Endothelial cell of umbilical vein (primary cell): ENCODE measurements around the gene TICAM2. TPM values are rescaled to one million over a fixed set of nuclear protein-coding genes. Genes with fewer than 3 reads are reported as not detected.
A peak's percentile ranks its signal among the peaks of the same experiment; 100 is the strongest.

ENCODE experiments used
- BruUV-seq: library from RNA; stranded (reverse); fragments of 400-500 nt; replicated peaks from 2 replicates; lab custom pipeline; 2021; lab: Mats Ljungman, UMichigan
- CTCF ChIA-PET: fragments of 300-600, 350-600 bp; sonication (Branson Sonifier 250); formaldehyde crosslinking; loops from one replicate; lab custom pipeline; 2021; ENCODE audit warnings: antibody characterized with exemption, inconsistent platforms; lab: Charles Lee
- POLR2A ChIA-PET: fragments of 300-600, 350-600 bp; sonication (Branson Sonifier 250); formaldehyde crosslinking; loops from one replicate; lab custom pipeline; 2021; ENCODE audit warnings: antibody characterized with exemption, inconsistent platforms; lab: Charles Lee
- DNase-seq: peaks from one replicate; pipeline ENCODE4 v3.0.0-alpha.2; 2011; ENCODE audit warnings: low read depth, low spot score
- FAIRE-seq: peaks from 2 replicates; lab custom pipeline; 2011; peaks lifted over from hg19 to GRCh38; lab: Jason Lieb, UNC
- H2AFZ ChIP-seq: 2 replicates; pipeline ENCODE4 v1.6.0; 2012; ENCODE audit warnings: low read depth, low read length, control low read depth, inconsistent platforms
- H3K27ac ChIP-seq: 2 replicates; pipeline ENCODE4 v1.5.1; 2011; ENCODE audit warnings: low read depth, mild to moderate bottlenecking, control low read depth, low read length, moderate library complexity; ENCODE audit not compliant: insufficient read depth
- H3K27me3 ChIP-seq, 2 experiments: 2 replicates each; pipeline versions ENCODE4 v1.6.0 to v1.6.1; 2011; ENCODE audit warnings: low read length in 2 of 2, mixed read lengths in 1 of 2; ENCODE audit not compliant: control insufficient read depth in 2 of 2, insufficient read depth in 2 of 2
- H3K36me3 ChIP-seq, 2 experiments: 2 replicates in 1 of 2; 3 replicates in 1 of 2; pipeline ENCODE4 v1.5.1; 2011; ENCODE audit warnings: low read length in 2 of 2, mild to moderate bottlenecking in 1 of 2, moderate library complexity in 1 of 2; ENCODE audit not compliant: control insufficient read depth in 2 of 2, insufficient read depth in 2 of 2; ENCODE audit errors: extremely low read depth in 1 of 2
- H3K4me1 ChIP-seq: 3 replicates; pipeline ENCODE4 v1.5.1; 2011; ENCODE audit warnings: mild to moderate bottlenecking, low read length; ENCODE audit not compliant: control insufficient read depth, insufficient read depth; ENCODE audit errors: extremely low read depth
- H3K4me2 ChIP-seq: 2 replicates; pipeline ENCODE4 v1.6.1; 2011; ENCODE audit warnings: low read length, control low read depth, mixed read lengths; ENCODE audit not compliant: insufficient read depth
- H3K4me3 ChIP-seq, 3 experiments: fragments of 200-600 bp in 1 of 3; sonication (generic), shearing (Covaris generic) in 1 of 3; replicated peaks in 1 of 3; 2 replicates each; pipeline ENCODE4 v1.5.1; 2011 to 2016; ENCODE audit warnings: control low read depth in 3 of 3, low read length in 3 of 3, mild to moderate bottlenecking in 2 of 3, inconsistent platforms in 1 of 3, low read depth in 1 of 3, moderate library complexity in 1 of 3; ENCODE audit not compliant: insufficient read depth in 1 of 3
- H3K79me2 ChIP-seq: 2 replicates; pipeline ENCODE4 v1.6.0; 2012; ENCODE audit warnings: low read length, inconsistent platforms; ENCODE audit not compliant: control insufficient read depth, insufficient read depth
- H3K9ac ChIP-seq: replicated peaks from 2 replicates; pipeline ENCODE3; 2011; ENCODE audit warnings: low read length, control low read depth; ENCODE audit not compliant: insufficient read depth; ENCODE audit errors: extremely low read depth
- H3K9me1 ChIP-seq: replicated peaks from 3 replicates; pipeline ENCODE4 v1.6.0; 2011; ENCODE audit warnings: mild to moderate bottlenecking, low read length; ENCODE audit not compliant: control insufficient read depth, insufficient read depth; ENCODE audit errors: extremely low read depth
- H3K9me3 ChIP-seq: replicated peaks from 2 replicates; pipeline ENCODE4 v1.5.1; 2012; ENCODE audit warnings: low read length, inconsistent platforms; ENCODE audit not compliant: control insufficient read depth, insufficient read depth
- H4K20me1 ChIP-seq: replicated peaks from 2 replicates; pipeline ENCODE3; 2011; ENCODE audit warnings: mild to moderate bottlenecking, low read length; ENCODE audit not compliant: control insufficient read depth, insufficient read depth; ENCODE audit errors: extremely low read depth
- EZH2 ChIP-seq: IDR thresholded peaks from 2 replicates; pipeline ENCODE4 v1.6.1; 2012; ENCODE audit warnings: borderline replicate concordance, low read depth, mild to moderate bottlenecking, moderate library complexity, low read length, inconsistent platforms; ENCODE audit not compliant: severe bottlenecking
- FOS ChIP-seq: IDR thresholded peaks from 2 replicates; pipeline ENCODE4 v1.6.1; 2011; ENCODE audit warnings: mild to moderate bottlenecking, low read length, moderate library complexity, borderline replicate concordance; ENCODE audit not compliant: insufficient read depth
- GATA2 ChIP-seq: IDR thresholded peaks from 2 replicates; pipeline ENCODE4 v1.7.0; 2011; ENCODE audit warnings: low read depth, mild to moderate bottlenecking, moderate library complexity, mixed read lengths, low read length; ENCODE audit not compliant: insufficient read length, insufficient read depth
- JUN ChIP-seq: IDR thresholded peaks from 2 replicates; pipeline ENCODE4 v1.6.1; 2011; ENCODE audit warnings: borderline replicate concordance, low read depth; ENCODE audit not compliant: insufficient read length, insufficient read depth
- MYC ChIP-seq: IDR thresholded peaks from one replicate; pipeline ENCODE4 v1.6.1; 2011; ENCODE audit warnings: mild to moderate bottlenecking, low read depth, low read length
- POLR2A ChIP-seq: IDR thresholded peaks from 2 replicates; pipeline ENCODE4 v1.6.1; 2012; ENCODE audit warnings: low read depth, mild to moderate bottlenecking, control low read depth, low read length
- POLR2AphosphoS5 ChIP-seq: IDR thresholded peaks from 2 replicates; pipeline ENCODE4 v1.6.1; 2012; ENCODE audit warnings: low read depth, mild to moderate bottlenecking, control low read depth, low read length, moderate library complexity; ENCODE audit not compliant: insufficient read depth
- dilution Hi-C: fragments of 300-500 bp; cut with MboI; formaldehyde crosslinking; loops from one replicate; pipeline ENCODE4 v1.15.0; 2019; ENCODE audit warnings: low sequenced_read_pairs; ENCODE audit not compliant: extremely low pct_ligation_motif_present
- intact Hi-C: fragments of 100-400 bp; cut with micrococcal nuclease; formaldehyde crosslinking; loops from one replicate; pipeline ENCODE4 v1.10.0; 2022
- polyA plus RNA-seq, 4 experiments: library from polyadenylated mRNA; depleted of rRNA in 3 of 4; stranded (reverse) in 3 of 4; unstranded in 1 of 4; fragments of >200 nt; gene quantifications; 2 replicates each; pipeline versions ENCODE4 v1.2.1 to v1.2.3, GENCODE V29; 2011 to 2012; ENCODE audit warnings: missing spikeins in 1 of 4
- total RNA-seq: library from RNA; stranded (reverse); gene quantifications from 2 replicates; pipeline ENCODE4 v1.2.3, GENCODE V29; 2021
- TF ChIP-seq, protein P1 (sequence below): IDR thresholded peaks from 2 replicates; pipeline ENCODE4 v1.6.1; 2011; ENCODE audit not compliant: insufficient read depth, insufficient read length
- TF ChIP-seq, protein P2 (sequence below), 2 donors: IDR thresholded peaks; 1 replicate in 1 of 2; 2 replicates in 1 of 2; pipeline ENCODE4 v1.5.1; 2011; ENCODE audit warnings: low read length in 2 of 2, mild to moderate bottlenecking in 2 of 2, moderate library complexity in 2 of 2, control low read depth in 1 of 2, inconsistent platforms in 1 of 2, low read depth in 1 of 2; ENCODE audit not compliant: insufficient read depth in 1 of 2; ENCODE audit errors: extremely low read depth in 1 of 2

TICAM2 gene
- total and polyA plus RNA-seq, 2 donors (not counting 3 experiments of a cell fraction or from before 2014, with no cell fraction given): 0.18 to 3.5 TPM

DNA sequence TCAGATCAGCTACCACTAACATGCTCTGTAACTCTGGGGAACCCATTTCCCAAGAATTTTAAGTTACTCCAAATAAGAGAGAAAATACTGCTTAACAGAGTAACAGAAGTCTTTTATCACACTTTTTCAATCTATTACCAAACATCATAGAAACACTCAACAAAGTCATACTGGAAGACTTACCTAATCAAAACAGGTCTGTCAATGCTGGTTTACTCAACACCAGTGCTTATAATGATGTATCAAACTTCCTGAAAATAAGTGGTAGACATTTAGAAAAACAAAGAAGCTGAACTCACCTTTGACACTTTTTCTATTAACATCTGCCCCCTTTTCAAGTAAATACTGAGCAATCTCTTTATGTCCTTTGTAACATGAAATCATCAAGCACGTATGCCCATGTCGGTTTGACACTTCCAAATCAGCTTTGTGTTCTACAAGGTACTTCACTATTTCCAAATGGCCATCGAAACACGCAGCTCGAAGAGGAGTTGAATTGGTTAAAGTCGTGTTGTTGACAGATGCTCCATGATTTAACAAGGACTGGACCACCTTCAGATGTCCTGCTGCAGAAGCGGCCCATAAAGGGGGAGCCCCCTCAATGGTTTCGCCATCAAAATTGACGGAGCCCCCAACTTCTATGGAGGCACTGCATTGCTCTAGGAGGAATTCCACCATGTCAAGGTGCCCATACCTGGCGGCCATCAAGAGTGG, 59.5 kb downstream of the TICAM2 start:
- peaks cover 25% of the 10 kb centered on the region for H3K4me1 ChIP-seq
- BruUV-seq: no TSS peak
- H3K9me1 ChIP-seq: no peaks in the 10 kb centered on the region
- H3K79me2 ChIP-seq: peaks cover 62% of the 10 kb centered on the region
- TF ChIP-seq MYC (no peak), EZH2 (no peak), FOS (no peak), POLR2A (no peak), JUN (no peak), GATA2 (no peak), POLR2AphosphoS5 (no peak)
- TF ChIP-seq, protein P1, sequence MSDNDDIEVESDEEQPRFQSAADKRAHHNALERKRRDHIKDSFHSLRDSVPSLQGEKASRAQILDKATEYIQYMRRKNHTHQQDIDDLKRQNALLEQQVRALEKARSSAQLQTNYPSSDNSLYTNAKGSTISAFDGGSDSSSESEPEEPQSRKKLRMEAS: no peak
- TF ChIP-seq, protein P2, sequence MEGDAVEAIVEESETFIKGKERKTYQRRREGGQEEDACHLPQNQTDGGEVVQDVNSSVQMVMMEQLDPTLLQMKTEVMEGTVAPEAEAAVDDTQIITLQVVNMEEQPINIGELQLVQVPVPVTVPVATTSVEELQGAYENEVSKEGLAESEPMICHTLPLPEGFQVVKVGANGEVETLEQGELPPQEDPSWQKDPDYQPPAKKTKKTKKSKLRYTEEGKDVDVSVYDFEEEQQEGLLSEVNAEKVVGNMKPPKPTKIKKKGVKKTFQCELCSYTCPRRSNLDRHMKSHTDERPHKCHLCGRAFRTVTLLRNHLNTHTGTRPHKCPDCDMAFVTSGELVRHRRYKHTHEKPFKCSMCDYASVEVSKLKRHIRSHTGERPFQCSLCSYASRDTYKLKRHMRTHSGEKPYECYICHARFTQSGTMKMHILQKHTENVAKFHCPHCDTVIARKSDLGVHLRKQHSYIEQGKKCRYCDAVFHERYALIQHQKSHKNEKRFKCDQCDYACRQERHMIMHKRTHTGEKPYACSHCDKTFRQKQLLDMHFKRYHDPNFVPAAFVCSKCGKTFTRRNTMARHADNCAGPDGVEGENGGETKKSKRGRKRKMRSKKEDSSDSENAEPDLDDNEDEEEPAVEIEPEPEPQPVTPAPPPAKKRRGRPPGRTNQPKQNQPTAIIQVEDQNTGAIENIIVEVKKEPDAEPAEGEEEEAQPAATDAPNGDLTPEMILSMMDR (IDR thresholded peaks at IDR 0.05; ENCODE audit: extremely low read depth in 1 of 2, insufficient read depth in 1 of 2, low read depth in 1 of 2, low read length in 2 of 2): no peak
- H3K36me3 ChIP-seq: peaks cover 0 to 15% of the 10 kb centered on the region in 2 experiments
- intact Hi-C loops (loop anchor here (5.0 kb wide), 2 partner anchors 126 to 299 kb away; partner anchors contain the start of genes AP3S1 and ATG12), dilution Hi-C loops (loop anchor here (25.0 kb wide), 1 partner anchor 231 kb away; no protein-coding TSS in a partner anchor)
- peak overlapping the region; percentile 90 to 99 (median 97) for H3K4me3 ChIP-seq
- peaks cover 40% of the 10 kb centered on the region for H4K20me1 ChIP-seq
- FAIRE-seq (peak; percentile 46), DNase-seq (peak; percentile 47)
- peak overlapping the region; percentile 89 for H3K27ac ChIP-seq
- H3K4me2 ChIP-seq: peak overlapping the region; percentile 99
- H2AFZ ChIP-seq: no peak overlapping the region
- no peaks in the 10 kb centered on the region for H3K27me3 ChIP-seq
- ChIA-PET CTCF (interaction anchor here (0.7 to 5.5 kb wide), 5 partner anchors 32 to 233 kb away, joined by 3 to 45 read pairs (median 9); no protein-coding TSS in a partner anchor), POLR2A (interaction anchor here (0.9 kb wide), 1 partner anchor 336 kb away, joined by 6 read pairs; no protein-coding TSS in a partner anchor)
- no peaks in the 10 kb centered on the region for H3K9me3 ChIP-seq
- H3K9ac ChIP-seq: peak overlapping the region; percentile 93
